Measurements from ENCODE around the gene AP3D1. TPM values are rescaled to one million over a fixed set of nuclear protein-coding genes. Genes with fewer than 3 reads are reported as not detected.
"Not testable (repeated sequence)": the region's sequence is repeated elsewhere in the genome, so short reads cannot be mapped to it uniquely, and the experiment has no call there.

AP3D1 gene
- total RNA-seq, 1 donor from 2014 or later, result 127 TPM

DNA sequence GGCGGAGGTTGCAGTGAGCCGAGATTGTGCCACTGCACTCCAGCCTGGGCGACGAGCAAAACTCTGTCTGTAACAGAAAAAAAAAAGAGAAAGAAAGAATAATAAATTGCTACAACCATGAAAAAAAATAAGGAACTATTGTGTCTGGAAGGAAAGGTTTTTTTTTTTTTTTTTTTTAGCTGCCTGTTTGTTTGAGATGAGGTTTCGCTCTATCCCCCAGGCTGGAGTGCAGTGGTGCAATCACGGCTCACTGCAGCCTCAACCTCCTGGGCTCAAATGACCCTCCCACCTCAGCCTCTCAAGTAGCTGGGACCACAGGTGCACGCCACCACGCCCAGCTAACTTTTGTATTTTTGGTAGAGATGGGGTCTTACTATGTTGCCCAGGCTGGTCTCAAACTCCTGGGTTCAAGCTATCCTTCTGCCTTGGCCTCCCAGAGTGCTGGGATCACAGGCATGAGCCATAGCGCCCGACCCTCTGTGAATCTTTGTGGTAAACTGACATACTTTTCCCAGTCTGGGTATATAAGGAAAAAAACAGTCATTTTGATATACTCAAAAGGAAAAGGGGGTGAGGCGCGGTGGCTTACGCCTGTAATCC lies 59.3 kb downstream of the AP3D1 start:
- DNase-seq (ENCODE audit: low spot score), result not testable (repeated sequence)

- DNase-seq (ENCODE audit: low spot score), result no peak
These were observed 61.7 kb downstream of the AP3D1 start for GRCh38 chr19:2089727-2090053.

DNA sequence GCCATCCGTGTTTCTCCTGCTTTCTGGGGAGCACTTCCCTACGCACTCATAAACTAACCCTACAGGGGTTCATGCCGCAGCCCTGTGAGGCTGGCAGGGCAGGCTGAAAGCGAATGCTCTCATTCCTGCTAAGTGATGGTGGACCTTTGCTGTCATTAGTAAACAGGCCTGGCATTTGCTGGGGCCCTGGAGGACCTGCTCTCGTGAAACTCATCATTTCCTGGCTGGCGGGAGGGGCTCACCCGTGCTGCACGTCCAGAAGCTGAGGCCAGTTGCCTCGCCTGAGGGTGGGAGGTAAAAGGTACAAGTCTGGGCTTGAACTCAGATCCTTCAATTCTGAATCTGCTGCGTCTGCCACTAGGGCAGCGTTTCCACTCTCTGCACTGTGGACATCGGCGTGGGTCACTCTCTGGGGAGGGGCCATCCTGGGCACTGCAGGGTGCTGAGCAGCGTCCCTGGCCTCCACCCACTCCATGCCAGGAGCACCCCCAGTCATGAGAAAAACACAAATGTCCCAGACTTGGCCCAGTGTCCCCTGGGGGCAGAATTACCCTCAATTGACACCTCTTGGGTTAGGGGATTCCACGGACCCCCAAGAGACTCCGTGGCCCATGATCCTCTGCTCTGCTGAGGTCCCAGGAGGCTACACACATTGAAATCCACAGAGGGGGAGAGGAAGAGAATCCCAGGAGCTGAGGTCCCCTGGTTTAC lies 62.2 kb downstream of the AP3D1 start:
- no peak for DNase-seq (ENCODE audit: low spot score)

DNA sequence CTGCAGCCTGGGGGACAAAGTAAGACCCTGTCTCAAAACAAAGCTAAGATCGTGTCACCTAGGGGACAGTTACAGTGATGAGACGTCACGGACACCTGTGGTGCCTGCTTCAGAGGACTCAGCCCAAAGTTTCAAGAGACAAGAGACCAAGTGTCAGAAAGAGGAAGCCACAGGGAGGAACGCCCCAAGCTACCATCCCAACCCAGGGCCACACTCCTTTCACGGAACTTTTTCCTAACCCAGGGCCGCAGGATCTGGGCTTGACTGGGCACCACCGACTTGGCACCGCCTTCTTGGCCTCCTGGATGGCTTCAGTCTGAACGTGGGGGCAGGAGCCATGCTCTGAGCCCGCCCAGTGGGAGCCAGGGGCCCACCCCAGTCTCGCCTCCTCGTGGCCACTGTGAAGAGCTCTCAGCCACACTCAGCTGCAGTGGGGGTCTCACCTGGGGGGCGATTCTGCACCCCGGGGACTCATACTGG lies 63.7 kb downstream of the AP3D1 start:
- no peak for DNase-seq (ENCODE audit: low spot score)

DNA sequence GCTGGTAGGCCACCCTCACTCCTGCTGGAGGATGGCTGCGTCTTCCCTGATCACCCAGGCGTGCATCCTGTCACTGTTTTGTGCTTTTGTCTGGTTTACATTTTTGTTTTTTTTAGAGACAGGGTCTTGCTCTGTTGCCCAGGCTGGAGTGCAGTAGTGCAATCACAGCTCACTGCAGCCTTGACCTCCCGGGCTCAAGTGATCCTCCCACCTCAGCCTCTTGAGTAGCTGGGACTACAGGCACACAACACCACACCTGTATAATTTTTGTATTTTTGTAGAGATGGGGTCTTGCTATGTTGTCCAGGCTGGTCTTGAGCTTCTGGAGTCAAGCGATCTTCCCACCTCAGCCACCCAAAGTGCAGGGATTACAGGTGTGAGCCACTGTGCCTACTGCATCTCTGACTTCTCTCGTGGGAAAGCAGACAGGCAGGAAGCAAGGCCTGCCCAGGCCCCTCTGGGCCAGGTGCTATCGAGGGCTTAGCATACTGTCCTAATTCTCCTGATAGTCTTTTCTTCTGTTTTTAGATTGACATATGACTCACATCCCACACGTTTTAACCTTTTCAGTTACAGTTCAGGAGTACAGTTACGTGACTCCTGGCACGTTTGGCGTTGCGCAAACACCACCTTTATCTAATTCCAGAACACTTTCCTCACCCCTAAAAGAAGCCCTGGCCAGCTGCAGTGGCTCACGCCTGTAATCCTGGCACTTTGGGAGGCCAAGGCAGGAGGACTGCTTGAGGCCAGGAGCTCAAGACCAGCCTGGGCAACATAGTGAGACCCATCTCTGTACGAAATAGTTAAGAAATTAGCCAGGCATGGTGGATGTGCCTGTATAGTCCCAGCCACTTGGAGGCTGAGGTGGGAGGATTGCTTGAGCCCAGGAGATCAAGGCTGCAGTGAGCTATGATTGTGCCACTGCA lies 64.4 kb downstream of the AP3D1 start:
- DNase-seq (ENCODE audit: low spot score), result not testable (repeated sequence)

DNA sequence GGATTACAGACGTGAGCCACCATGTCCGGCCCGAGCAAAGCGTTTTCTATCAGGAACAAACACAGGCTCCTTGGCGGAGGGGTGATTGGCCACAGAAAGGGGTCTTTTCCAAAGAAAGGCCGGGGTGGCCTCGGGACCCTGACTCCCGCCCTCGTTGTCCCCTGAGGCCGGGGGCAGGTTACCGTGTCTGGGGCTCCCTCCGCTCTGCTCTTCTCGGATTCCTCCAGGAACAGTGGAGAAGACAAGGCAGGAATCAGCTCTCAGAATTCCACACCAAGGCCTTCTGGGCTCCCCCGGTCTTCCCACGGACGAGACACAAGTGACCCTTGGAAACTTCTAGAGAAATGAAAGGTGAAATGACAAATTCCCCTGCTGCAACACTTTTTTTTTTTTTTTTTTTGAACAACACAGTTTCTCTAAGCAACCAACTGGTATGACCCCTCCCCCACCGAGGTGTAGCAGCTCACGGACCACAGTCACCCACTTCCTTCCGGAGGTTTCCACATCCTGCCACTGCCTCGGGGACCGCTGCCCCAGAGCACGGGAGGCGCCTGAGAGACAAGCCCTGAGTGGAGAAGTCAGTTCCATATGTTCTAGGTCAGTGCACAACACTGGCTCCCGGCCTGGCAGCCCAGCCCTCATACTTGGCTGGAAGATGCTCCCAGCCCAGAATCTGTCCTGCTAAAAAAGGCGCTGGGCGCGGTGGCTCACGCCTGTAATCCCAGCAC lies 66.2 kb downstream of the AP3D1 start:
- no peak for DNase-seq (ENCODE audit: low spot score)

DNA sequence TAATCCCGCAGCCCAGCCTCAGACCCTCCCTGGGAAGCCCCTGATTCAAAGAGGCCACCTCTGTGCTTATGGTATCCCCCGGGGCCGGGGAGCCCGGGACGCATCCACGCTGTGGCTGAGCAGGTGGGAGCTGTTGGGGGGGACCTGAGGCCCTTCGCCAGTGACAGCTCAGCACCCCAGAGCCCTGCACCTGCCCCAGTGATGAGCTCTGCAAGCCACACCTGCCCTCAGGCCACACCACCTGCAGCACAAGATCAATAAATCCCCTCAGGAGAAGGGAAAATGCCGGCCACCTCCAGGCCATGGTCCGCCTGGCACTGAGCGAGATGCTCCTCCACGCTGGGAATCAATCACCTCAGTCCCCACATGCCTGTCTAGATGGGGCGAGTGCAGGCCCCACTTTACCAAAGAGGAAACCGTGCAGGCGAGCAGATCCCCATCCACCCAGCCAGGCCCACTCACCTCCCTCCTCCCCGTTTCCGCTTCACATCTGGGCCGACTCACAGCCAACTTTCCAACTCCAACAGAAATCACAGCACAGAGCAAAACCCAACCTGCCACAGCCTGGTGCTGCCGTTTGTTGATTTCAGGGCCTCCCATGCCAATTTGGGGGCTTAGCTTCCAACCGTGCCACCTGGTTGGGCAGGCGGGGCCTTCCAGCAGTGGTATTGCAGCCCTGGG lies 68.1 kb downstream of the AP3D1 start:
- DNase-seq (ENCODE audit: low spot score), result no peak

GRCh38 chr19:2081873-2082810 lies 69.2 kb downstream of the AP3D1 start:
- DNase-seq (ENCODE audit: low spot score), result no peak

- DNase-seq (ENCODE audit: low spot score), result no peak
These were observed 70.9 kb downstream of the AP3D1 start for GRCh38 chr19:2080336-2080988.

DNA sequence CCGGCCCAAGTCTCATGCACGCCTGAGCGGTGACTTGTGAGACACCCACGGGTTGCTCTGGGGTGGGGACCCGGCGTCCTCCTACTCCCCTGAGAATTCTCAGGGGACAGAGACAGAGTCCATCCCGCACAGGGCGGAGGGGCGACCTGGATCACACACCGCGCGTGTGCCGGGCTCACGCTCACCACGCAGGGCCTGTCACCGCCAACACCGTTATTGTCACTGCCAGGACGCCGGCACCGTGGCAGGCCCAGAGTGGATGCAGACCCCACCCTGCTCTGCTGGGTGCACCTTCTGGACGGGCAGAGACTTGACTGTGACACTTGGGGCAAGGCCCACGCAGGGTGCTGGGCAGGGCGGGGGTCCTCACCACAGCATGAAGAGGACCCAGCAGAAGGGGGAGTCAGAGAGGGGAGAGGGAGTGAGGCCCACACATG lies 71.5 kb downstream of the AP3D1 start:
- no peak for DNase-seq (ENCODE audit: low spot score)

DNA sequence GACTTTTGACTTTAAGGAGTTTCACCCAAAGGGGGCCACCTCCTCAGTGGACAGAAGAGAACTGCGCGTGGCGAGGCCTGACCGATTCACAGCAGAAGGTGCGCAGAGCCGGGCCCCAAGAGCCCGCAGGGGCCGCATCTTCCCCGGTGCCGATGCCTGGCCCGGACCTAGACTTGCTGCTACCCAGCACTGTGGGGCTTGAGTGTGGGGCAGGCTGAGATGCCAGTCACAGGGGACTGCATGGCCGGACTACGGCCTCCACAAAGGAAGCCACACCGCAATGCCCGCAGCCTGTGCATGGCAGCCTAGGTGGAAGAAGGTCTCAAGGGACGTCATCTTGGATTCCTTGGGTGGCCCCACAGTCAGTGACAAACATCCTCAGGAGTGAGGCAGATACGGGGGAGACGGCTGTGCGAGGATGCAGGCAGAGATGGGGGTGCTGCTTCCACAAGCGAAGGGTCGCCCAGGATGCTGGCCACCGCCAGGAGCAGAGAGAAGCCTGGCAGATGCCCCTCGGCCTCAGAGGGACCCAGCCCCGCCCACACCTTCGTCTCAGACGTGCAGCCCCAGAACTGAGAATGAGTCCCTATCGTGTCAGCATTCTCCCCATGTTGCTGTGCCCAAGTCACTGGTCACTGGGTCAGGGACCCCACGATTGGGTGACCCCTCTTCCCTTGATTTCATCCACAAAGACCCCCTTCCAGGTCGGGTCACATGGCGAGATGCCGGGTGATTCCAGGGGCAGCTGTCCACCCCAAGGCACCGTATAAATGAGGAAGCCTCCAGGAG lies 72.1 kb downstream of the AP3D1 start:
- DNase-seq (ENCODE audit: low spot score), result no peak

DNA sequence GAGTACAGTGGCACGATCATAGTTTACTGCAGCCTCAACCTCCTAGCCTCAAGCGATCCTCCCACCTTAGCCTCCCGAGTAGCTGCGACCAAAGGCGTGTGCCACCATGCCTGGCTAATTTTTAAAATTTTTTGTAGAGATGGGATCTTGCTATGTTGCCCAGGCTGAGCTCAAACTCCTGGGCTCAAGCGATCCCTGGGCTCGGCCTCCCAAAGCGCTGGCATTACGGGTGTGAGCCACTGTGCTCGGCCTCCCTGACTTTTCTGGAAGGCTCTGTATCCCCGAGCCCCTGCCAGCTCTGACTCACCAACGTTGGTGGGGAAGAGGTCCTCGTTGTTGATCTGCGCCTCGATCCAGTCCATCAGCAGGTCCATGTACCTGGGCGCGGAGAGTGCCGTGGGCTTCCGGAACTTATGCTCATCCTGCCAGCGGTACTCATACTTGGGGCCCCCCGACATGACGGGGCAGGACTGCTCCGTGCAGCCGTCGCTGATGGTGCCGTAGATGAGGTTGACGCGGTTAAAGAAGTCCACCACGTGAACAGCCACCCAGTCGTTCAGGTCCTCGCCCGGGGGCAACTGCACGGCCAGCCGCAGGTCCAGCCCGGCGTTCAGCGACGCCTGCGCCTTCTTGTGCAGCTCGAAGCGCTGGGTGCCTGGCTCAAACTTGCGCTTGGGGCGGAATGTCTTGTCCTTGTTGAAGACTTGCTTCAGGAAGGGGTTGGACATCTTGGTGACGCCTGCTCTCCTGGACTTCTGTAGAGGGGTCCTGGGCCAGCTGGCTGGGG lies 73.3 kb downstream of the AP3D1 start:
- DNase-seq (ENCODE audit: low spot score), result no peak

- no peak for DNase-seq (ENCODE audit: low spot score)
These were observed 74.0 kb downstream of the AP3D1 start for GRCh38 chr19:2077398-2077797.

GRCh38 chr19:2076526-2076944 lies 74.8 kb downstream of the AP3D1 start:
- DNase-seq (ENCODE audit: low spot score), result no peak

DNA sequence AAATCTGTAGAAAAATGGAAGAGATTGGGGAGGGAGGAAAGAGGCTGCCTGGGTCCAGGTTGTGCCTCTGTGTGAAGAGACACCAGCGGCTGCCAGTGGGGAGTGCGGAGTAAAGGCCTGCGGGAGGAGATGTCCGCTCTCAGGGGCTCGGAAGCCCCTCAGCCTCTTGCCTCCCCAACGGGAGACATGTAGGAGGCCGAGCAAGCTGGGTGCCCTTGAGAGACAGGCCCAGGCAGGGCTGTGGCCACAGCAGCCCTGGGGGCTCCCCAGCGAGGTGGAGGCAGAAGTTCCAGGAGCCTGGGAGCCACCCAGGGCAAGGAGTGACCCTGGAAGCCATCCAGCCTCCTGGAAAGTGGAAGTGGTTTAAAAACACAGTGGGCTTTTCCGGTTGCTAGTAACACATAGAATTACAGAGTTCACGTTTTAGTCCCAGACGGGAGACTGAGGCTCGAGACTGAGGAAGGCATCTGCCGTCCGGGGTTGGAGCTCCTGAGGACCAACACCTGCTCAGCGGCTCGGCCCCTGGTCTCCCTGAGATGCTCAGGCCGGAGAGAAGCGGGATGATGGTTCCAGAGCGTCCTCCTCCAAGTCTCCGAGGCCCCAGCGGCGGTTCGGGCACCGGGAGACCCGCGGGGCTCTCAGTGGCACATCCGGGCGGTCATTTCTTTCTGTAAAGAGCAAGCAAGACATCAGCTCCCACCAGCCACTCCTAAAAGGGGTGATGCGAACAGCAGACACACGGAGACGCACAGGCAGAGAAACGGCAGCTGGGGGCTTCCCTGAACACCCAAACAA lies 78.4 kb downstream of the AP3D1 start:
- DNase-seq (ENCODE audit: low spot score), result no peak

DNA sequence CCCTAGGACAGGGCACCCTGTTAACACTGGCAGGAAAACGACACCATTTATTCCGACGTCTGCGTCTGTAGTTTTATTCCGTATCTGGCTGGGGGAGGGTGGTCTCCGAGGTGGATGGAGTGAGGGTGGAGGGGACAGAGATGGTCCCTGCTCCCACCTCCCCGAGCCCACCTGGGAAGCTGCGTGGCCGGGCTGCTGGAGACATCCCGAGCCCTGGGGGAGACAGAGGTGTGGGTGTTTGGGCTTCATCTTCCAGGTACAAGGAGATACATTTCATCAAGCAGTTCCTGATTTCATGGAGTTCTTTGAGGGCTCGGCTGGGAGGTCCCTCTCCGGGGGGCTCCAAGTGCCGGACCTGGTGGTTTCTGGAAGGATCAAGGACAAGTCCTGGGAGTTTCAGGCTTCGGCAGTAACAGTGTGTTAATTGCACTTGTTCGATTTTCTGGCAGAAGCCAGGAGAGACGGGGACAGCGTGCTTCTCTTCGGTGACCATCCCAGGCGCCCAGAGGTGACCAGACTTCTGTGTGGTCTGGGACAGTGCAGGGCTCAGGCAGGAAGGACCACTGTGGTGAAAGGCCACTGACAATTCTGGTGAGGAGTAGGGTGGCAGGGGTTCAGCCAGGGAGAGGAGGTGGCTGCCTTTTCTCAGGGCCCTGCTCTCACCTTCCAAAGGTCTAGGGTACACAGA lies 80.2 kb downstream of the AP3D1 start:
- no peak for DNase-seq (ENCODE audit: low spot score)

Data from mesenteric fat pad (tissue), 1 donor.